ENCODE measurements around the gene PLK3.

DNA sequence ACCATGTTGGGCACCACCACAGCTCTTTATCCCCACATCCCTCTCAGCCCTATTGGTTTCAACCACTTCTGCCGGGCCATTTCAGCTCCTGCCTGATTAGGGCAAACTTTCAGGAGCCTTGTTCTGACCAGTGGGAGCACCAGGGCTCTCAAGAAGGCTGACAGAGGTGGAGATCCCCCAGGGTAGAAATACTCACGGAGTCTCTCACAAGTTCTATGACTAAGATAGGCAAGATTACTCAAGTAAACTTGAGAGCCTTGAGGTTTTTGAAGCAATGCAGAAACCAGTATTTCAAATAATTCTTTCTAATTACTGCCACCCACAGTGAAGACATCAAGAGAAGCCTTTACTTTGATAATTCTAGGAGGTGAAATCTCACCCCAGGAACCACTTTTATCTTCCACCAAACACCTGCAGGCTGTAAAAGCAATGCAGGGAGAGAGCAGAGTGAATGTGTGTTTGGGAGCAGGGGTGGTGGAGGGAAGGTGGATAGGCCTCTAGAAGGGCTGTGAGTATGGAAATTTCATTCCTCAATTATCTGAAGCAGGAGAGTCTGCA is 49.5 kb downstream of the PLK3 start:
- TF ChIP-seq, protein P1, sequence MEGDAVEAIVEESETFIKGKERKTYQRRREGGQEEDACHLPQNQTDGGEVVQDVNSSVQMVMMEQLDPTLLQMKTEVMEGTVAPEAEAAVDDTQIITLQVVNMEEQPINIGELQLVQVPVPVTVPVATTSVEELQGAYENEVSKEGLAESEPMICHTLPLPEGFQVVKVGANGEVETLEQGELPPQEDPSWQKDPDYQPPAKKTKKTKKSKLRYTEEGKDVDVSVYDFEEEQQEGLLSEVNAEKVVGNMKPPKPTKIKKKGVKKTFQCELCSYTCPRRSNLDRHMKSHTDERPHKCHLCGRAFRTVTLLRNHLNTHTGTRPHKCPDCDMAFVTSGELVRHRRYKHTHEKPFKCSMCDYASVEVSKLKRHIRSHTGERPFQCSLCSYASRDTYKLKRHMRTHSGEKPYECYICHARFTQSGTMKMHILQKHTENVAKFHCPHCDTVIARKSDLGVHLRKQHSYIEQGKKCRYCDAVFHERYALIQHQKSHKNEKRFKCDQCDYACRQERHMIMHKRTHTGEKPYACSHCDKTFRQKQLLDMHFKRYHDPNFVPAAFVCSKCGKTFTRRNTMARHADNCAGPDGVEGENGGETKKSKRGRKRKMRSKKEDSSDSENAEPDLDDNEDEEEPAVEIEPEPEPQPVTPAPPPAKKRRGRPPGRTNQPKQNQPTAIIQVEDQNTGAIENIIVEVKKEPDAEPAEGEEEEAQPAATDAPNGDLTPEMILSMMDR (conservative IDR thresholded peaks at IDR 0.05) = no peak
- no peak for TF ChIP-seq EZH2 (IDR thresholded peaks at IDR 0.05; ENCODE audit: low read depth)

All from PC-9 (cell line).